GM18858 (cell line): ENCODE measurements around the gene MARCHF2.
"Not testable (repeated sequence)": the region's sequence is repeated elsewhere in the genome, so short reads cannot be mapped to it uniquely, and the experiment has no call there.

Source experiments
- ATAC-seq: cut with Tn5 transposase; IDR thresholded peaks from one replicate; pipeline ENCODE4 v1.9.1; 2021; ENCODE audit not compliant: unreplicated experiment

The MARCHF2 gene

GRCh38 chr19:8404391-8405151 is 8.5 kb upstream of the MARCHF2 start:
- ATAC-seq: no peak

- ATAC-seq: not testable (repeated sequence)
Observed at GRCh38 chr19:8410718-8411117, 2.4 kb upstream of the MARCHF2 start.

- no peak for ATAC-seq
Observed at GRCh38 chr19:8413629-8413995, 507 bp downstream of the MARCHF2 start.

- ATAC-seq: no peak
Observed at GRCh38 chr19:8416796-8417195, 3.7 kb downstream of the MARCHF2 start.

GRCh38 chr19:8421484-8422461 is 8.7 kb downstream of the MARCHF2 start:
- no peak for ATAC-seq

GRCh38 chr19:8423817-8424223 is 10.7 kb downstream of the MARCHF2 start:
- no peak for ATAC-seq

- not testable (repeated sequence) for ATAC-seq
Observed at GRCh38 chr19:8425331-8425730, 12.2 kb downstream of the MARCHF2 start.

GRCh38 chr19:8426283-8426682 is 13.2 kb downstream of the MARCHF2 start:
- ATAC-seq: no peak

- no peak for ATAC-seq
Observed at GRCh38 chr19:8429044-8429443, 15.9 kb downstream of the MARCHF2 start.

- no peak for ATAC-seq
Observed at GRCh38 chr19:8429826-8430225, 16.7 kb downstream of the MARCHF2 start.

GRCh38 chr19:8430650-8431049 is 17.5 kb downstream of the MARCHF2 start:
- ATAC-seq: no peak

- no peak for ATAC-seq
Observed at GRCh38 chr19:8438236-8438635, 25.1 kb downstream of the MARCHF2 start.

- ATAC-seq: no peak
Observed at GRCh38 chr19:8441725-8442544, 28.8 kb downstream of the MARCHF2 start.

GRCh38 chr19:8444140-8444676 is 31.1 kb downstream of the MARCHF2 start:
- not testable (repeated sequence) for ATAC-seq

GRCh38 chr19:8444677-8445487 is 31.8 kb downstream of the MARCHF2 start, which contains the start of gene HNRNPM:
Gene HNRNPM (plus strand): TSS chr19:8444975. CDS start chr19:8444999, 24 bp downstream.
- ATAC-seq: peak; percentile 77

GRCh38 chr19:8445488-8446001 is 32.4 kb downstream of the MARCHF2 start:
- ATAC-seq: no peak

GRCh38 chr19:8446061-8446709 is 33.1 kb downstream of the MARCHF2 start:
- ATAC-seq: no peak

- no peak for ATAC-seq
Observed at GRCh38 chr19:8449830-8450229, 36.7 kb downstream of the MARCHF2 start.

GRCh38 chr19:8451377-8451776 is 38.3 kb downstream of the MARCHF2 start:
- ATAC-seq: no peak
